ENCODE data around the gene ABR. TPM values are rescaled to one million over a fixed set of nuclear protein-coding genes. Genes with fewer than 3 reads are reported as not detected.

The ABR gene
- total RNA-seq, 2 donors from 2014 or later: 80.7 to 82.7 TPM

- Histone ChIP-seq H3K36me3 (no peaks in the 10 kb centered on the region), H3K4me1 (replicated peaks) (peaks cover 9% of the 10 kb centered on the region), H3K27me3 (replicated peaks; ENCODE audit: insufficient read depth) (no peaks in the 10 kb centered on the region), H3K4me3 (no peak overlapping the region), H3K27ac (no peak overlapping the region), H3K9me3 (no peaks in the 10 kb centered on the region)
- DNase-seq (ENCODE audit: low spot score): no peak
- TF ChIP-seq POLR2AphosphoS5 (IDR thresholded peaks at IDR 0.05): no peak
- TF ChIP-seq CTCF (IDR thresholded peaks at IDR 0.05): no peak
- TF ChIP-seq POLR2A (IDR thresholded peaks at IDR 0.05): no peak
- 55% methylated on average over 15 of the region's 17 CpGs for WGBS
- intact Hi-C loops (cut with DNase I): no loop called here
Measured at GRCh38 chr17:1035546-1036170, 144.1 kb downstream of the ABR start.

GRCh38 chr17:1034652-1035210, 145.1 kb downstream of the ABR start:
- intact Hi-C loops (cut with DNase I): no loop called here
- no peaks in the 10 kb centered on the region for H3K27me3 ChIP-seq (replicated peaks; ENCODE audit: insufficient read depth)
- WGBS: 85% methylated on average over 20 of the region's 20 CpGs

GRCh38 chr17:1033503-1033902, 146.3 kb downstream of the ABR start:
- H3K9me3 ChIP-seq: no peaks in the 10 kb centered on the region
- H3K4me1 ChIP-seq (replicated peaks): peaks cover 14% of the 10 kb centered on the region
- no peaks in the 10 kb centered on the region for H3K27me3 ChIP-seq (replicated peaks; ENCODE audit: insufficient read depth)
- no peaks in the 10 kb centered on the region for H3K36me3 ChIP-seq
- H3K27ac ChIP-seq: no peak overlapping the region
- H3K4me3 ChIP-seq: no peak overlapping the region
- DNase-seq (ENCODE audit: low spot score): no peak
- 66% methylated on average over 11 of the region's 11 CpGs for WGBS
- TF ChIP-seq POLR2AphosphoS5 (IDR thresholded peaks at IDR 0.05) (no peak), POLR2A (IDR thresholded peaks at IDR 0.05) (no peak), CTCF (IDR thresholded peaks at IDR 0.05) (no peak)
- intact Hi-C loops (cut with DNase I): no loop called here

More at GRCh38 chr17:1034652-1035210, 145.1 kb downstream of the ABR start:
- no peak for DNase-seq (ENCODE audit: low spot score)
- no peak for TF ChIP-seq POLR2A (IDR thresholded peaks at IDR 0.05)
- H3K4me3 ChIP-seq: no peak overlapping the region
- H3K27ac ChIP-seq: no peak overlapping the region
- no peaks in the 10 kb centered on the region for H3K36me3 ChIP-seq
- no peaks in the 10 kb centered on the region for H3K9me3 ChIP-seq
- H3K4me1 ChIP-seq (replicated peaks): peaks cover 16% of the 10 kb centered on the region

GRCh38 chr17:1032391-1032790, 147.4 kb downstream of the ABR start:
- DNase-seq (ENCODE audit: low spot score): no peak

GRCh38 chr17:1031711-1032110, 148.1 kb downstream of the ABR start:
- Histone ChIP-seq H3K4me3 (peak overlapping the region; percentile 13 to 23), H3K4me1 (replicated peaks) (peaks cover 14% of the 10 kb centered on the region), H3K27me3 (replicated peaks; ENCODE audit: insufficient read depth) (no peaks in the 10 kb centered on the region), H3K27ac (peak overlapping the region; percentile 35 to 53), H3K9me3 (no peaks in the 10 kb centered on the region), H3K36me3 (no peaks in the 10 kb centered on the region)
- TF ChIP-seq POLR2A (IDR thresholded peaks at IDR 0.05) (no peak), CTCF (IDR thresholded peaks at IDR 0.05) (no peak), POLR2AphosphoS5 (IDR thresholded peaks at IDR 0.05) (no peak)
- intact Hi-C loops (cut with DNase I): no loop called here
- 17% methylated on average over 31 of the region's 35 CpGs for WGBS
- peak; percentile 35 for DNase-seq (ENCODE audit: low spot score)

More at GRCh38 chr17:1032391-1032790, 147.4 kb downstream of the ABR start:
- H3K4me3 ChIP-seq: no peak overlapping the region
- WGBS: 76% methylated on average over 27 of the region's 27 CpGs
- no peaks in the 10 kb centered on the region for H3K9me3 ChIP-seq
- no peaks in the 10 kb centered on the region for H3K36me3 ChIP-seq
- H3K4me1 ChIP-seq (replicated peaks): peaks cover 14% of the 10 kb centered on the region
- no peak for TF ChIP-seq CTCF (IDR thresholded peaks at IDR 0.05)
- no peak for TF ChIP-seq POLR2A (IDR thresholded peaks at IDR 0.05)
- TF ChIP-seq POLR2AphosphoS5 (IDR thresholded peaks at IDR 0.05): no peak
- H3K27ac ChIP-seq: peak overlapping the region in 1 of 2 donors; percentile 13
- H3K27me3 ChIP-seq (replicated peaks; ENCODE audit: insufficient read depth): no peaks in the 10 kb centered on the region
- intact Hi-C loops (cut with DNase I): no loop called here

Measured in prostate gland (tissue), 2 donors.